Heart left ventricle (tissue), 16 donors: Measurements from ENCODE around the gene STXBP2. TPM values are rescaled to one million over a fixed set of nuclear protein-coding genes. Genes with fewer than 3 reads are reported as not detected.

ENCODE experiments used
- ATAC-seq, 4 donors: fragments of 200-7000 bp; cut with Tn5 transposase; one replicate each; pipeline ENCODE4 v1.9.1; 2020 to 2022; ENCODE audit warnings: moderate library complexity in 4 of 4, mild to moderate bottlenecking in 3 of 4, moderate number of reproducible peaks in 1 of 4
- DNase-seq, 5 donors: peaks; one replicate each; pipeline ENCODE4 v3.0.0-alpha.2; 2020
- H3K27ac ChIP-seq, 12 donors: fragments of 200-600 bp; sonication (generic) in 4 of 12; one replicate each; pipeline versions ENCODE4 v1.5.0 to v1.8.0; 2016 to 2022; ENCODE audit warnings: mild to moderate bottlenecking in 2 of 12
- H3K27me3 ChIP-seq, 9 donors: fragments of 200-600 bp; sonication (generic) in 2 of 9; one replicate each; pipeline versions ENCODE4 v1.5.1 to v1.8.0; 2016 to 2022; ENCODE audit warnings: mild to moderate bottlenecking in 3 of 9
- H3K36me3 ChIP-seq, 9 donors: fragments of 200-600 bp; sonication (generic) in 2 of 9; one replicate each; pipeline versions ENCODE4 v1.5.0 to v1.8.0; 2018 to 2022; ENCODE audit warnings: mild to moderate bottlenecking in 2 of 9
- H3K4me1 ChIP-seq, 12 donors: fragments of 200-600 bp; sonication (generic) in 4 of 12; one replicate each; pipeline versions ENCODE4 v1.5.0 to v1.8.0; 2016 to 2022; ENCODE audit warnings: mild to moderate bottlenecking in 3 of 12
- H3K4me3 ChIP-seq, 12 donors: fragments of 200-600 bp; sonication (generic) in 4 of 12; one replicate each; pipeline versions ENCODE4 v1.5.0 to v1.8.0; 2017 to 2022; ENCODE audit warnings: mild to moderate bottlenecking in 9 of 12, moderate library complexity in 4 of 12
- H3K9me3 ChIP-seq, 12 donors: fragments of 200-600 bp; sonication (generic) in 4 of 12; one replicate each; pipeline versions ENCODE4 v1.5.0 to v1.8.0; 2016 to 2022; ENCODE audit warnings: mild to moderate bottlenecking in 1 of 12
- CTCF ChIP-seq, 12 donors: fragments of 200-600 bp; sonication (generic) in 4 of 12; IDR thresholded peaks; one replicate each; pipeline versions ENCODE4 v1.5.0 to v1.8.0; 2018 to 2022; ENCODE audit warnings: antibody characterized with exemption in 12 of 12, mild to moderate bottlenecking in 5 of 12
- POLR2A ChIP-seq, 2 donors: fragments of 450-650 bp; IDR thresholded peaks; one replicate each; pipeline ENCODE4 v1.6.1; 2017; ENCODE audit warnings: antibody characterized with exemption in 2 of 2, mild to moderate bottlenecking in 2 of 2, moderate library complexity in 2 of 2
- WGBS, 4 donors: extraction: QIAGEN DNeasy Blood & Tissue Kit in 2 of 4; methylation state at CpG; one replicate each; pipeline versions ENCODE4 v1.1.5 to v1.1.7; 2013 to 2018; 5-methylcytosine and 5-hydroxymethylcytosine counted together
- intact Hi-C, 10 donors: fragments of 100-400 bp; cut with DNase I; formaldehyde crosslinking; loops; one replicate each; pipeline versions ENCODE4 v1.11.1 to v1.14.2; 2022
- polyA plus RNA-seq, 2 donors: library from polyadenylated mRNA; stranded (reverse); fragments of 200-250 nt; gene quantifications; one replicate each; pipeline ENCODE4 v1.2.3, GENCODE V29; 2013
- total RNA-seq, 9 donors: library from RNA; depleted of rRNA in 2 of 9; stranded (reverse); fragments of >200 nt in 2 of 9; fragmentation: NEBNext Ultra II Directional in 3 of 9; extraction: Animal tissue kit (Norgen Biotek cat#: 25700) in 3 of 9; gene quantifications; one replicate each; pipeline versions ENCODE4 v1.1.0 to v1.2.4, GENCODE V29; 2016 to 2023
- donor health status: ischemic (EF 13 %, LVEDD 7.1; RV severe dilation, severe dysfunction).
- donor health status: healthy with polysubstance abuse.
- donor health status: DM: no; HTN: yes; CAD: no.
- donor health status: DM: no; HTN: no; CAD: no.
- donor health status: ischemic (EF 25% LVEDD 6.9; RV normal size, moderate dysfunction).
- donor health status: ischemic (EF 25% LVEDD 5.7; RV mildly dilated, moderate dysfunction).
- donor health status: healthy.
- donor health status: DM: yes; HTN: yes; CAD: no.
- donor health status: ischemic (EF 35%, LVEDD 5.7; RV mildly dilated, moderate dysfunction).
- donor health status: nonischemic (EF 11% LVEDD 7.7; RV severe dilation, severe dysfunction).
- donor health status: DM: yes; HTN: yes; CAD: no.
- donor health status: PGD.
- donor health status: ischemic (EF 29% LVEDD 5.4; RV normal size, mild dysfunction).
- donor health status: nonischemic (EF 23%, LVEDD 6.1; RV moderate dilation, normal function).

Gene STXBP2
- total and polyA plus RNA-seq, 11 donors, result 1.2 to 46.7 (median 4.7) TPM

DNA sequence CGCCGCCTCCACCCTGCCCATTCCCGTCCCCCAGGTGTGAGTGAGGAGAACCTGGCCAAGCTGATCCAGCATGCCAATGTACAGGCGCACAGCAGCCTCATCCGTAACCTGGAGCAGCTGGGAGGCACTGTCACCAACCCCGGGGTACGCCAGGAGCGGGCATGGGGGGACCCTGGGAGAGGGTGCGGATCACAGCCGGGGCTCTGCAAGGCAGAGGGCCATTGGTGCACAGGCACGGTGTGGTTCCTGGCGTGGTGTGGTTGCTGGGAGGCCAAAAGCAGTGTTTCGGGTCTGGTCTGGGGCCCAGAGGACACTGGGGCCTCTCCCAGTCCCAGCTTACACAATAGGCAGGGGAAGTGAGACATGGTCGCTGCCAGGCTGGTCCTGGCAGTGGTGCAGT lies 8.3 kb downstream of the STXBP2 start:
- WGBS, 4 donors, result 74 to 92% (median 83%) methylated on average over 10 to 14 of the region's 14 CpGs
- Histone ChIP-seq H3K4me3 (no peak overlapping the region), H3K36me3 (peaks cover 0 to 11% (median 0%) of the 10 kb centered on the region in 9 donors), H3K4me1 (peaks cover 0 to 14% (median 0%) of the 10 kb centered on the region in 12 donors), H3K27ac (no peak overlapping the region), H3K9me3 (no peaks in the 10 kb centered on the region), H3K27me3 (peaks cover 0 to 15% (median 0%) of the 10 kb centered on the region in 9 donors)
- no peak for ATAC-seq
- intact Hi-C loops, result no loop called here
- DNase-seq, result no peak
- TF ChIP-seq CTCF (IDR thresholded peaks at IDR 0.05) (no peak), POLR2A (IDR thresholded peaks at IDR 0.05) (no peak)

DNA sequence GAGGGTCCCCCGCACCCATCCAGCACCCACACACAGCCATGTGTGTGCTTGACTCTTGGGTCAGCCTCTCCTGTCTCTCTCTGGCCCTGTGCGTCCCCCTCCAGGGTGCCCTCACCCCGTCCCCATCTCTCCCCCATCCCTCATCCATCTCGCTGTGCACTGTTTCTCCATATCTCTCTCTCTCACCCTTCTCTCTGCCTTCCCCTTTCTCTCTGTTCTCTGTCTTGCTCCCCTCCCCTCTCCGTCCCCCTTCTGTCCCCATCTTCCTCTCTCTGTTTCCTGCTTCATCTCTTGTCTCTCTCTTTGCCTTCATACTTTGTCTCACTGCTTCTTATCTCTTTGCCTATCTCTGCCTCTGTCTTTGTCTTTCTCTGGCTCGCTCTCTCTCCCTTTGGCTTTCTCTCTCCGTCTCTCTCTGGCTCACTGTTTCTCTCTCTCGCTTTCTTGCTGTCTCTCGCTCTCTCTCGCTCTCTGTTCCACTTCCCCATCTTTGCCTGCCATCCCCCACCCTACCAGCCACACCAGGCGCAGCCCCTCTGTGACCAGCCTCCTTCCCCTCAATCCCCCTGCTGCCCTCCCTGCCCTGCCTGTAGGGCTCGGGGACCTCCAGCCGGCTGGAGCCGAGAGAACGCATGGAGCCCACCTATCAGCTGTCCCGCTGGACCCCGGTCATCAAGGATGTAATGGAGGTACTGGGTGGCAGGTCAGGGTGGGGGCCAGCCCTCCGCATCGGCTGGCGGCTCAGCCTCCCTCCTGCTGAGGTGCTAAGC lies 8.9 kb downstream of the STXBP2 start:
- ATAC-seq (no peak), DNase-seq (no peak)
- H3K36me3 ChIP-seq, result peaks cover 0 to 11% (median 0%) of the 10 kb centered on the region in 9 donors
- no peak for TF ChIP-seq CTCF (IDR thresholded peaks at IDR 0.05)
- TF ChIP-seq POLR2A (IDR thresholded peaks at IDR 0.05), result no peak
- H3K9me3 ChIP-seq, result no peaks in the 10 kb centered on the region
- H3K4me1 ChIP-seq, result peaks cover 0 to 14% (median 0%) of the 10 kb centered on the region in 12 donors
- WGBS, 4 donors, result 47 to 60% (median 57%) methylated on average over 18 to 20 of the region's 20 CpGs
- H3K27ac ChIP-seq, result no peak overlapping the region
- no peak overlapping the region for H3K4me3 ChIP-seq
- peaks cover 0 to 15% (median 0%) of the 10 kb centered on the region in 9 donors for H3K27me3 ChIP-seq
- intact Hi-C loops, result no loop called here

DNA sequence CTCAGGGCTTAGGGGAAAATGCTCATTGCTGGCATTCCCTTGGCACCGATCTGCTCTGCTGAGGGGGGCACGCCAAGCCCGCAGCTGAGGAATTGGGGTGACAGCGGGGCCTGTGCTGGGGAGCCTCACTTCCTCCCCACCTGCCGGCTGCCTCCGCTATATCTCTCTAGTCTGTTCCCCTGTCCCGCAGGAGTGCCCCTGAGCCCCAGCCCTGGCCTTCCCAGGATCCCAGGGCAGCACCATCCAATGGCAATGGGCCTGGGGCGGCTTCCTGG lies 9.5 kb downstream of the STXBP2 start:
- no peak overlapping the region for H3K27ac ChIP-seq
- WGBS, 4 donors, result 75 to 100% (median 81%) methylated on average over 3 to 8 of the region's 8 CpGs

More for the DNA sequence above, 9.5 kb downstream of the STXBP2 start:
- Histone ChIP-seq H3K4me1 (peaks cover 0 to 14% (median 0%) of the 10 kb centered on the region in 12 donors), H3K4me3 (no peak overlapping the region), H3K36me3 (peaks cover 0 to 11% (median 0%) of the 10 kb centered on the region in 9 donors), H3K27me3 (peaks cover 0 to 15% (median 0%) of the 10 kb centered on the region in 9 donors), H3K9me3 (no peaks in the 10 kb centered on the region)
- no peak for TF ChIP-seq POLR2A (IDR thresholded peaks at IDR 0.05)
- TF ChIP-seq CTCF (IDR thresholded peaks at IDR 0.05), result no peak
- DNase-seq (no peak), ATAC-seq (no peak)
- intact Hi-C loops, result no loop called here
